Panc1 (cell line): ENCODE data around the gene TM2D3.

Source experiments
- CTCF ChIP-seq: fragments of 450-650 bp; IDR thresholded peaks from 2 replicates; pipeline ENCODE4 v1.5.1; 2017; ENCODE audit warnings: mild to moderate bottlenecking
- POLR2AphosphoS5 ChIP-seq: IDR thresholded peaks from 2 replicates; pipeline ENCODE4 v1.6.1; 2012; ENCODE audit warnings: mild to moderate bottlenecking, low read depth, low read length, moderate library complexity
- SIN3A ChIP-seq: IDR thresholded peaks from 2 replicates; pipeline ENCODE4 v1.6.1; 2012; ENCODE audit warnings: low read depth, mild to moderate bottlenecking, low read length, moderate library complexity, borderline replicate concordance; ENCODE audit not compliant: insufficient read depth

GRCh38 chr15:101646672-101647071 lies 5.5 kb downstream of the TM2D3 start:
- TF ChIP-seq CTCF (no peak), POLR2AphosphoS5 (no peak), SIN3A (no peak)
